VCaP (cell line): ENCODE data around the gene PCK2.

Experiments
- H3K27ac ChIP-seq: fragments of 450-650 bp; 2 replicates; pipeline ENCODE4 v1.5.1; 2017
- TF ChIP-seq, protein P1 (sequence below): fragments of 450-650 bp; conservative IDR thresholded peaks from 2 replicates; pipeline ENCODE4 v1.5.1; 2017; ENCODE audit warnings: mild to moderate bottlenecking, moderate library complexity

PCK2 gene

GRCh38 chr14:24074625-24075484 is 19.3 kb upstream of the PCK2 start:
- TF ChIP-seq, protein P1, sequence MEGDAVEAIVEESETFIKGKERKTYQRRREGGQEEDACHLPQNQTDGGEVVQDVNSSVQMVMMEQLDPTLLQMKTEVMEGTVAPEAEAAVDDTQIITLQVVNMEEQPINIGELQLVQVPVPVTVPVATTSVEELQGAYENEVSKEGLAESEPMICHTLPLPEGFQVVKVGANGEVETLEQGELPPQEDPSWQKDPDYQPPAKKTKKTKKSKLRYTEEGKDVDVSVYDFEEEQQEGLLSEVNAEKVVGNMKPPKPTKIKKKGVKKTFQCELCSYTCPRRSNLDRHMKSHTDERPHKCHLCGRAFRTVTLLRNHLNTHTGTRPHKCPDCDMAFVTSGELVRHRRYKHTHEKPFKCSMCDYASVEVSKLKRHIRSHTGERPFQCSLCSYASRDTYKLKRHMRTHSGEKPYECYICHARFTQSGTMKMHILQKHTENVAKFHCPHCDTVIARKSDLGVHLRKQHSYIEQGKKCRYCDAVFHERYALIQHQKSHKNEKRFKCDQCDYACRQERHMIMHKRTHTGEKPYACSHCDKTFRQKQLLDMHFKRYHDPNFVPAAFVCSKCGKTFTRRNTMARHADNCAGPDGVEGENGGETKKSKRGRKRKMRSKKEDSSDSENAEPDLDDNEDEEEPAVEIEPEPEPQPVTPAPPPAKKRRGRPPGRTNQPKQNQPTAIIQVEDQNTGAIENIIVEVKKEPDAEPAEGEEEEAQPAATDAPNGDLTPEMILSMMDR, result no peak
- H3K27ac ChIP-seq, result no peak overlapping the region

DNA sequence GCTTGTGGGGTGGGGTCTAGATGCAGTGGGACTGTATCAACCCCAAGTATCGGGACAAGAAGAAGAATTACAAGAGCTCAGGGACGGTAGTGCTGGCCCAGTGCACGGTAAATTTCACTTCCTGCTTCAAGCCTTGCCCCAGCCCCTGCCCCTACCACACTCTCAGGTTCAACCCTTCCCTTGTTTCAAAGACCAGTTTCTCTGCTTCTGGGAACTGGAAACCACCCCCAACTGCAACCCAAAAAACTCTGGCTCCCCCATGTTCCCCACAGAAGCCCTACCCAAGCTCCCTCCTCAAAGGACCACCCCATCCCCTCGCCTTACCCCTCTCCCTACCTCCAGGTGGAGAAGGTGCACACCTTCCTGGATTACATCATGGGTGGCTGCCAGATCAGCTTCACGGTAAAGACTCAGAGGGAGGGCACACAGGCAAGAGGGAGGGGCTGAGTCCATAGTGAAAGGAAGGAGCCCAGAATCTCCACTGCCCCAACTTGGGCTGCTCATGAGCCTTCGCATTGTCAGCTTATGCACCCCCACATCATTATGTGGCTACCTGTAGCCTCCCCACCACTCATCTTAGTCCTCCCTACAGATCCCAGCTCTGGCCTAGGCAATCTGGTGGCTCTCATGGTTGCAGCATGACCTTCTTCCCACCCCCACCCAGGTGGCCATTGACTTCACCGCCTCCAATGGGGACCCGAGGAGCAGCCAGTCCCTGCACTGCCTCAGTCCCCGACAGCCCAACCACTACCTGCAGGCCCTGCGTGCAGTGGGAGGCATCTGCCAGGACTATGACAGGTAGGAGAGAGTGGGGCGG is 18.4 kb upstream of the PCK2 start:
- TF ChIP-seq, protein P1, result no peak
- H3K27ac ChIP-seq, result no peak overlapping the region

- TF ChIP-seq, protein P1, result no peak
- H3K27ac ChIP-seq, result no peak overlapping the region
Observed at GRCh38 chr14:24076302-24076601, 17.9 kb upstream of the PCK2 start.

- H3K27ac ChIP-seq, result no peak overlapping the region
- TF ChIP-seq, protein P1, result no peak
Observed at GRCh38 chr14:24077086-24077485, 17.0 kb upstream of the PCK2 start.

DNA sequence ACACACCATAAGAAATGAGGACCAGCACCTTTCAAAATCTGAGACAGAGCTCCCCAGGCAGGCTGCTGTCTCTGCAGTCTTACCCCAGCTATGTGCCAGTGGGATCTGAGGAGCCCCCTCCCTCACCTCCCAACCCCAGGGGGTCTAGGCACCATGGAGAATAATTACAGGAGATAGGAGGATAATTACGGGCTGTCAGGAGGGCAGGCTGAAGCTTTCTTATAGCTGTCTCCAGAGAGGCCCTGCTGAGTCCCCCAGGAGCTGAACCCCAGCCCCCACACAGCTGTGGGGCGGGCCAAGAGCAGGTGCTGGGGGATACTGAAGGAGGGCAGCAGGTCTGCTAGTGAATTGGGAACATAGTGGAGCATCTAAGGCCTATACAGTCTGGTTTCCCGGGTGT is 16.0 kb upstream of the PCK2 start:
- TF ChIP-seq, protein P1, result no peak
- no peak overlapping the region for H3K27ac ChIP-seq

GRCh38 chr14:24079491-24080141 is 14.5 kb upstream of the PCK2 start:
- no peak overlapping the region for H3K27ac ChIP-seq
- TF ChIP-seq, protein P1, result no peak

- H3K27ac ChIP-seq, result peak overlapping the region; percentile 85; the same call in 1 of the 2 replicates
Observed at GRCh38 chr14:24080142-24080530, 14.0 kb upstream of the PCK2 start.

More at GRCh38 chr14:24080142-24080530, 14.0 kb upstream of the PCK2 start:
- TF ChIP-seq, protein P1, result no peak
